HG03025 (cell line): ENCODE results near the gene COX7A2.

Source experiments
- ATAC-seq: cut with Tn5 transposase; IDR thresholded peaks from one replicate; pipeline ENCODE4 v1.9.1; 2021; ENCODE audit warnings: mild to moderate bottlenecking, moderate library complexity; ENCODE audit not compliant: unreplicated experiment, low FRiP score

COX7A2 gene

DNA sequence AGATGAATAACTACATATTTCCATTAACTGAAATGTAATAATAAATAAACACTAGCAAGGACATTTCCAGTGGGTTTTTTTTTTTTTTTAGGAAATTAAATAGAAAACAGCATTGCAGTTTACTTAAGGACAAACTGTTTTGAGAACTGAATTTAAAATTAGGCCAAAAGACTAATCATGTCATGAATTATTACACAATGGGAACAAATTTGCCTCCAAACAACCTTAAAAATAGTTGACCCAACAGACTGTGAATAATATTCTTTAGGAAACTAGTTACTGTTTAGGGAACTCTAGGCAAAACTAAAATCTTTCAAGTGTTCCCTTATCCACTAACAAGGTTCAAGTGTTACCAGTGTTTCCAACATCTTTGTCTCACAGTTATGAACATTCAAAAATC lies 21.3 kb downstream of the COX7A2 start:
- no peak for ATAC-seq

DNA sequence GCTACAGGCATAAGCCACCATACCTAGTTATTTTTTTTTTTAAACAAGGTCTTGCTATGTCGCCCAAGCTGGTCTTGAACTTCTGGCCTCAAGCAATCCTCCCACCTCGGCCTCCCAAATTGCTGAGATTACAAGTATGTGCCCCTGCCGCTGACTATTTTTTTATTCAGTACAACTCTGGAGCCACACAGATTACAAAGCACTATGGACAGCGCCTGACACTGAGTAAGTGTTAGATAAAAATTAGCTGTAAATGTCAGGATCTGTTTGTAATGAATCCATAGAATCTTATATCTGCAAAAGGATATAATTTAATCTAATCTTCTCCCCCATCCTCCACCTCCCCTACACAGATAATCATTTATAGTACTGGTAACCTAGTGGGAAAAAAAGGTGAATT lies 22.5 kb downstream of the COX7A2 start:
- no peak for ATAC-seq

DNA sequence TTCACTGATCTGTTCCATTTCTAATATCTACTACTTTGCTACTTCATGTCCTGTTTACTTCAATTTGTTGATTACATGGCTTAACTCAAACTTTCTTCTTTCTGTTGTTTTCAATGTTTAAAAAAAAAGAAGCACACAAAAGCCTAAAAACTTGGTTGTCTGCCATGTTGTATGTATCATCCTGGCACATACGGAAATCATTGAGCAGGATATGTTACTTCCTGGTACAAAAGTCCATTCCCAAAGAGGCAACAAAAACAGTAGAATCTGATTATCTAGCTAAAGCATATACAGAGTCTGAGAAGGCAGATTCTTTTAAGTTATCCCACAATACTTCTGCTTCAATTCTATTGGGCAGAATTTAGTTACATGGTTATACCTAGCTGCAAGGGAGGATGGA lies 23.2 kb downstream of the COX7A2 start:
- no peak for ATAC-seq

GRCh38 chr6:75219263-75219662 lies 24.3 kb downstream of the COX7A2 start:
- no peak for ATAC-seq

- no peak for ATAC-seq
Observed at GRCh38 chr6:75217193-75217592, 26.4 kb downstream of the COX7A2 start.

- ATAC-seq, result no peak
Observed at GRCh38 chr6:75215291-75215690, 28.3 kb downstream of the COX7A2 start.

- no peak for ATAC-seq
Observed at GRCh38 chr6:75213732-75214131, 29.9 kb downstream of the COX7A2 start.

GRCh38 chr6:75213112-75213511 lies 30.5 kb downstream of the COX7A2 start:
- no peak for ATAC-seq

- ATAC-seq, result no peak
Observed at GRCh38 chr6:75211920-75212590, 31.5 kb downstream of the COX7A2 start.

DNA sequence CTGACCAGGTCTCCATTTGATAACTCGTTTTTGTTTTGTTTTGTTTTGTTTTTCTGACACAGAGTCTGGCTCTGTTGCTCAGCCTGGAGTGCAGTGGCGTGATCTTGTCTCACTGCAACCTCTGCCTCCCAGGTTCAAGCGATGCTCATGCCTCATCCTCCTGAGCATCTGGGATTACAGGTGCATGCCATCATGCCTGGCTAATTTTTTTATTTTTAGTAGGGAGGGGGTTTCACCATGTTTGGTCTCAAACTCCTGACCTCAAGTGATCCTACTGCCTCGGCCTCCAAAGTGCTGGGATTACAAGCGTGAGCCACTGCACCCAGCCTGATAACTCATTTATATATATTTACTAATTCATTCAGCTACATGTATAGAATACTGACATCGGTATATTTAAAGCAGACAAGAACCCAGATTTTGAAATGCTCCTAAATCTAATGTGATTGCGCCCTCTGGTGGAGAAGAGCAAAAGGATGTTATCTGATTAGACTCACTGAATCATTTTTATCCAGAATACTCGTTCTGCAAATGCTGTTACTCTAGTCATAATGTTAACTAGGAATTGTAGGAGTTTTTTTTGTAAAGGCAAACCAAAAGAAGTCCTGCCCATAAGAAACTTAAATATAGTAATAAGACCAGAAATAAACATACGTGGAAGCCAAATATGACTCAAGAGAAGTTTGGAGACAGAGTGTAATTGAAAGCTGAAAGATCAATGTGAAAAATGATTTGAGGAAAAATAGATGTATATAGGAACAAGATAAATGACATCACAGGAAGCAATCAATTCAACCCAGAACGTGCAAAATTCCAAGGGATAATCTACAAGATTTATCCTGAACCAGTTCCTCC lies 32.5 kb downstream of the COX7A2 start:
- ATAC-seq, result no peak

GRCh38 chr6:75209184-75209723 lies 34.3 kb downstream of the COX7A2 start:
- ATAC-seq, result no peak

GRCh38 chr6:75208298-75209183 lies 35.1 kb downstream of the COX7A2 start:
- peak; percentile 74 for ATAC-seq

DNA sequence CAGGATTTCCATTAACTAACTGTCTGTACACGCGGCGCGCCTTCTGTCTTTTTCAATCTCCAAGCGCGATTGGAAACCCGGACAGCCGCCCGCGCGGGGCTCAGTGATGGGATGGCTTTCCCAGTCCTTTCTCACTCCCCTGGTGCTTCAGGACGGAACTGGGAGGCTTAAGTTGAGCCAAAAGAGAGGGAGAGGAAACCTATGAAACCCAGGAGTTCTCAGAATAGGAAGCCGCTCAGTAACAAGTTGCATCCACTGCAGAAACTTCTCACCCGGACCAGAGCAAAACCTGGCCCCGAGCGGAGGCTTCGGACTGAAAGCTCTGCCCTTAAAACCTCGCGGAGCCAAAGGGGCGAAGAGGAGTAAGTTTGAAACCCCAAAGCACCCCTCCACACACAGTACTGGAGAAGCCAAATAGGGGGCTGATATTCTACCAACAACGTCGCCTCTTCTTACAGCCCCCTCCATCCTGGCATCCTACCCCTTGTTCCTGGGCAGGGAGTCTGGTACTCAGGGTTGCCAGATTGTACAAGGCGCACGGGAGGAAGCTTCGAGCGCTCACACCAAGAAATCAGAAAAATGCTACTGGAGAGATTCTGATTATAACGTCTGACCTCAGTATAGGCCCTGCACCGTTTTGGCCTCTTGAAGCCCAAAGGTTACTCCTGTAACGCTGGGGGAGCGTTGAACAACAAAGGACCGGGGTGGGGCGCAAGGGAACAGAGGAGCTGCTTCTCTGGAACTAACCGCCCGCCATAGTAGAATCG lies 36.8 kb downstream of the COX7A2 start:
- ATAC-seq, result no peak

DNA sequence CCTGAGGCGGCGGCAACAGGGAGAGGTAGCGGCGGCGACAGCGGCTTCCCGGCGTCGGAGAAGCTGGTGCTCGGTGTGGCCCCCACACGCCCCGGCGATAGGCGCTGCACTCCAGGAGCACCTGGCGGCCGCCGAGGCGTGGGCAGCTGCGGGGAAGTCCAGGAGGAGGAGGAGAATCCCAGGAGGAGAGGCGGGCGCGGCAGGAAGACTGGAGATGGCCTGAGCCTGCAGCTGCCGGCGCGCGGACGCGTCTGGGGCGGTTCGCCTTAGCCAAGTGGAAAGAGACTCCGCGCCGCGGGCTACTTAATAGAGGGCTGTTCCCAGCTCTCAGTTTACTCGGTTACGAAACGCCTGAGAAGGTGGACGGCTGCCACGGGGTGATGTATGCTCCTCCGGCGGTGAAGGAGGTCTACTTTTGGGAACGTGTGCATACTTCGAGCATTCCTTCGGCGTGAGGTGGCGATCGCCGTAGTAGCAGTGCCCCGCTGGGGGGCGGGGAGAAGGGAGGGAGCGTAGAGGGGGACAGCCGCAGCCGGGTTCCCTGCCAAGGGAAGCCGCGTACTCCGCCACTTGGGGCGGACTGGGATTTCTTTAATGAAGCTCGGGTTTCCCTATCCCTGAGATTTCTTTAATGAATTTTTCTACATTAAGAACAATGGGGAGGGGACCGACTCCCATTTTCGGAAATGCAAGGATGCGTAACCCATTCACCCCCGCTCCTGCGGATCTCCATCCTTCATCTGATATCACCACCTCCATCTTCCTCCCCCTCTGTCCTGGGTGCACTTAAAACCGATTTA lies 37.6 kb downstream of the COX7A2 start, which contains the start of gene COL12A1:
COL12A1 (minus strand) TSS at position 278 of the 800 bp plus-strand sequence. CDS start 3,261 bp downstream, outside the sequence.
- ATAC-seq, result no peak

DNA sequence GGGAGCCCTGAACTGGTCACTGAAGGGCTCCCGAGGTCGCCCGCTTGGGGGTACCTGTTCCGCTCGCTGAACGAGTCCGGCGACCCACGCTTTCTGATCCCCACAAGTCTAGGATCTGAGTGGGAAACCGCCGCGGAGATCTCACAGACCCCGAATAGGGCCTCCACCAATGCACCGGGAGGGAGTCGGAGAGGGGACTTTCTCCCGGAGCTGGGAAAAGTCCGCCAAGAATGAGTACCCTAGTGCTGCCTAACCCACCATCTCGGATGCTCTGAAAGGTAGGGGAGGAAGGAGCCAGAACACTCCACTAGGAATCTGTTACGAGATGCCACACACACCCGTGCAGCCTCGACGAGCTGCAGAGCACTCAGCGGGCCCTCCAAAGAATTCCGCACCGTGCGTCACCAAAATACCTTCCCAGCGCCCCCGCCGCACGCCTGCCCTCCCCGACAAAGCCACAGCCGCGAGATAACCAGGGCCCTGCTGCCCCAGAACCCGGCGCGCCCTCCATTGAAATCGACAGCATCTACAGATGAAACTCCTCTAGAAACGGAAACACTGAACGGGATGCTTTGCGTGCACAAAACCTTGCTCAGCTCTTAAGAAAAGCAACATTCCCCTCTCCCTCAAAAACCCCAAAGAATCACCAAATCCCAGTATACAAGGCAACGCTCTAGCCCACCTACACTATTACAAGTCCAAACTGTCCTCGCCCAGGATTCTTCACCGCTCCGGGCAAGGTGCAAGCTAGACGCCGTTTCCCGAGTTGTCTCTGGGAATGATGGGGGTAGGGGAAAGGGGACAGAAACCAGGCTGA lies 38.4 kb downstream of the COX7A2 start:
- ATAC-seq, result no peak

- ATAC-seq, result no peak
Observed at GRCh38 chr6:75204217-75204958, 39.2 kb downstream of the COX7A2 start.

DNA sequence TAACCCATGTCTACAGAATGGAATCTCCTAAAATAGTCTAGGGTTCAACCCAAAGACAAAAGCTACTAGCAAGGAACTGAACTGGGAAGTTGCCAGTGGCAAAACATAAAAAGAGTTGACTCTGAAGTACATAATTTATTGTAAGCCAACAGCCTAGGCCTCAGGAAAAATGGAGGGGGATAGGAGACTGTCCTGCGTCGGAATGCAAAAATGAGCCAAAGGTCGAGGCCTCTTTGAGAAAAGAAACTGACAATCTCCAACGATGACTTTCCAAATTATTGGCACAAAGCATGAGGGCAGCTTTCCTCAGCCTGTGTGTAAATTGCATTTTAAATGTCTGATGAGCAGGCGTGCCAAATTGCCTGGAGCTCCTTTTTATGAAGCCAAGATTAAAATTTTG lies 39.9 kb downstream of the COX7A2 start:
- no peak for ATAC-seq
